SK-N-SH (cell line): Measurements from ENCODE around the gene CYP2W1. TPM values are rescaled to one million over a fixed set of nuclear protein-coding genes. Genes with fewer than 3 reads are reported as not detected.

ENCODE experiments used
- CTCF ChIA-PET: fragments of 300-600, 350-600 bp; formaldehyde crosslinking; extraction: SDS; loops from one replicate; lab custom pipeline; 2021; lab: Yijun Ruan, JAX
- POLR2A ChIA-PET: fragments of 350-600 bp; sonication (Branson Sonifier 250); formaldehyde crosslinking; extraction: SDS; loops from one replicate; lab custom pipeline; 2020; ENCODE audit warnings: antibody characterized with exemption, inconsistent platforms; lab: Yijun Ruan, JAX
- DNase-seq: peaks from one replicate; pipeline ENCODE4 v3.0.0; 2012
- H2AFZ ChIP-seq: fragments of 200-600 bp; sonication (generic); 2 replicates; pipeline ENCODE4 v1.8.1; 2016; ENCODE audit warnings: antibody characterized with exemption, mild to moderate bottlenecking, low read depth
- H3F3A ChIP-seq: fragments of 200-600 bp; sonication (generic); replicated peaks from 2 replicates; pipeline ENCODE3; 2016; ENCODE audit warnings: antibody characterized with exemption, mild to moderate bottlenecking; ENCODE audit not compliant: insufficient read depth
- H3K27ac ChIP-seq, 2 experiments: fragments of 200-500 bp in 1 of 2; fragments of 200-600 bp in 1 of 2; sonication (Bioruptor generic) in 1 of 2; sonication (generic), shearing (Covaris generic) in 1 of 2; 2 replicates each; pipeline versions ENCODE4 v1.5.1 to v1.6.1; 2014 to 2016; ENCODE audit warnings: low read depth in 2 of 2, inconsistent platforms in 1 of 2, low read length in 1 of 2, mild to moderate bottlenecking in 1 of 2, mixed read lengths in 1 of 2
- H3K27me3 ChIP-seq: fragments of 200-600 bp; sonication (generic), shearing (Covaris generic); 2 replicates; pipeline ENCODE4 v1.6.1; 2016; ENCODE audit warnings: mixed run types; ENCODE audit not compliant: insufficient read depth
- H3K36me3 ChIP-seq, 2 experiments: fragments of 200-500 bp in 1 of 2; fragments of 200-600 bp in 1 of 2; sonication (Bioruptor generic) in 1 of 2; sonication (generic) in 1 of 2; replicated peaks in 1 of 2; 2 replicates each; pipeline versions ENCODE3 to v1.5.1; 2014 to 2016; ENCODE audit warnings: low read length in 1 of 2, mild to moderate bottlenecking in 1 of 2; ENCODE audit not compliant: insufficient read depth in 2 of 2, control insufficient read depth in 1 of 2
- H3K4me1 ChIP-seq, 2 experiments: fragments of 200-500 bp in 1 of 2; fragments of 200-600 bp in 1 of 2; sonication (Bioruptor generic) in 1 of 2; sonication (generic), shearing (Covaris generic) in 1 of 2; 2 replicates each; pipeline versions ENCODE4 v1.5.1 to v1.6.1; 2014 to 2016; ENCODE audit warnings: low read depth in 1 of 2, low read length in 1 of 2, mixed run types in 1 of 2; ENCODE audit not compliant: insufficient read depth in 2 of 2, control insufficient read depth in 1 of 2
- H3K4me2 ChIP-seq: fragments of 200-600 bp; sonication (generic), shearing (Covaris generic); 2 replicates; pipeline ENCODE4 v1.6.1; 2017; ENCODE audit warnings: mixed run types
- H3K4me3 ChIP-seq, 2 experiments: fragments of 200-500 bp in 1 of 2; fragments of 200-600 bp in 1 of 2; sonication (Bioruptor generic) in 1 of 2; sonication (generic), shearing (Covaris generic) in 1 of 2; 2 replicates each; pipeline versions ENCODE4 v1.5.1 to v1.8.1; 2014 to 2016; ENCODE audit warnings: low read depth in 2 of 2, inconsistent platforms in 1 of 2, low read length in 1 of 2, mild to moderate bottlenecking in 1 of 2, mixed read lengths in 1 of 2, moderate library complexity in 1 of 2
- H3K79me2 ChIP-seq: fragments of 200-600 bp; sonication (generic); 2 replicates; pipeline ENCODE4 v1.8.1; 2017; ENCODE audit warnings: mild to moderate bottlenecking; ENCODE audit not compliant: insufficient read depth
- H3K9ac ChIP-seq: fragments of 200-600 bp; sonication (generic); 2 replicates; pipeline ENCODE4 v1.6.1; 2017; ENCODE audit warnings: mixed run types
- H3K9me2 ChIP-seq: fragments of 200-600 bp; sonication (generic); 2 replicates; pipeline ENCODE4 v1.6.1; 2017; ENCODE audit warnings: mixed run types
- H3K9me3 ChIP-seq: fragments of 200-600 bp; sonication (generic); 2 replicates; pipeline ENCODE4 v1.6.1; 2017; ENCODE audit warnings: mixed run types, mild to moderate bottlenecking, moderate library complexity
- H4K20me1 ChIP-seq: fragments of 200-600 bp; sonication (generic); 2 replicates; pipeline ENCODE4 v1.6.1; 2017; ENCODE audit warnings: mild to moderate bottlenecking, mixed run types; ENCODE audit not compliant: insufficient read depth
- CHD2 ChIP-seq: fragments of 150-350 bp; IDR thresholded peaks from 2 replicates; pipeline ENCODE4 v1.6.1; 2018; ENCODE audit warnings: low read length; ENCODE audit not compliant: partially characterized antibody
- ELF1 ChIP-seq: IDR thresholded peaks from 2 replicates; pipeline ENCODE4 v1.4.0; 2012
- FOXJ3 ChIP-seq: sonication (generic); formaldehyde crosslinking; IDR thresholded peaks from 2 replicates; pipeline ENCODE4 v1.5.1; 2020; ENCODE audit warnings: mild to moderate bottlenecking, missing genetic modification reagents
- GABPA ChIP-seq: IDR thresholded peaks from 2 replicates; pipeline ENCODE4 v1.4.0; 2012; ENCODE audit warnings: low read depth, mild to moderate bottlenecking
- GATA2 ChIP-seq: sonication (generic); formaldehyde crosslinking; IDR thresholded peaks from 2 replicates; pipeline ENCODE4 v1.5.0; 2020; ENCODE audit warnings: mild to moderate bottlenecking, missing genetic modification reagents
- IRF3 ChIP-seq: fragments of 150-350 bp; IDR thresholded peaks from 2 replicates; pipeline ENCODE4 v1.6.1; 2016; ENCODE audit warnings: mild to moderate bottlenecking, low read depth, low read length
- MEF2A ChIP-seq: IDR thresholded peaks from 2 replicates; pipeline ENCODE4 v1.4.0; 2012; ENCODE audit warnings: low read depth, borderline replicate concordance
- NRF1 ChIP-seq: IDR thresholded peaks from 2 replicates; pipeline ENCODE4 v1.6.1; 2012; ENCODE audit warnings: low read depth, mild to moderate bottlenecking, low read length
- PBX3 ChIP-seq: IDR thresholded peaks from 2 replicates; pipeline ENCODE4; 2012
- POLR2AphosphoS5 ChIP-seq: IDR thresholded peaks from 2 replicates; pipeline ENCODE4 v1.6.1; 2012; ENCODE audit warnings: low read depth, low read length
- RAD21 ChIP-seq: IDR thresholded peaks from 2 replicates; pipeline ENCODE4 v1.6.1; 2012; ENCODE audit warnings: mild to moderate bottlenecking, low read length
- RCOR1 ChIP-seq: fragments of 150-350 bp; IDR thresholded peaks from 2 replicates; pipeline ENCODE4 v1.6.1; 2017; ENCODE audit warnings: antibody characterized with exemption, low read length
- REST ChIP-seq: IDR thresholded peaks from 2 replicates; pipeline ENCODE4 v1.6.1; 2012; ENCODE audit warnings: mild to moderate bottlenecking, low read depth, low read length, moderate library complexity
- RXRA ChIP-seq: IDR thresholded peaks from 2 replicates; pipeline ENCODE4 v1.4.0; 2012; ENCODE audit warnings: low read depth, mild to moderate bottlenecking, borderline replicate concordance
- SIN3A ChIP-seq: IDR thresholded peaks from 2 replicates; pipeline ENCODE4 v1.6.1; 2012; ENCODE audit warnings: low read depth, mild to moderate bottlenecking, low read length, moderate library complexity, borderline replicate concordance
- SMC3 ChIP-seq: IDR thresholded peaks from 2 replicates; pipeline ENCODE4 v1.6.1; 2012; ENCODE audit warnings: low read depth, low read length, improper control_type of control experiment
- TAF1 ChIP-seq: IDR thresholded peaks from 2 replicates; pipeline ENCODE4 v1.6.1; 2012; ENCODE audit warnings: low read depth, mild to moderate bottlenecking, low read length, moderate library complexity, borderline replicate concordance
- USF1 ChIP-seq: IDR thresholded peaks from 2 replicates; pipeline ENCODE4 v1.4.0; 2012; ENCODE audit warnings: low read depth, borderline replicate concordance
- USF2 ChIP-seq: fragments of 150-350 bp; IDR thresholded peaks from 2 replicates; pipeline ENCODE4 v1.6.1; 2017; ENCODE audit warnings: antibody characterized with exemption, low read length, low read depth, borderline replicate concordance
- WGBS: methylation state at CpG from one replicate; pipeline ENCODE4 v1.1.6; 2017; ENCODE audit warnings: low lambda C conversion rate; 5-methylcytosine and 5-hydroxymethylcytosine counted together
- polyA plus RNA-seq, 3 experiments: library from polyadenylated mRNA; depleted of rRNA; stranded (reverse); fragments of >200 nt; gene quantifications; 2 replicates each; pipeline ENCODE4 v1.2.3, GENCODE V29; 2012

CYP2W1 gene
- polyA plus RNA-seq, 1 of the 3 experiments (the other 2 are of a cell fraction), result 0.10 TPM

- ChIA-PET POLR2A (no interaction called here), CTCF (interaction anchor here (1.1 to 8.8 kb wide), 3 partner anchors 30 to 121 kb away, joined by 3 to 101 read pairs (median 3); partner anchors contain the start of gene GPER1)
- Histone ChIP-seq H2AFZ (no peak overlapping the region), H3K9me2 (no peaks in the 10 kb centered on the region), H3F3A (no peaks in the 10 kb centered on the region), H3K9ac (no peak overlapping the region), H3K79me2 (peaks cover 91% of the 10 kb centered on the region), H3K27ac (no peak overlapping the region), H3K4me1 (peaks cover 3 to 6% of the 10 kb centered on the region in 2 experiments; a peak in 1 of 4 replicates), H3K9me3 (no peaks in the 10 kb centered on the region), H3K36me3 (peaks cover 42 to 44% of the 10 kb centered on the region in 2 experiments)
- TF ChIP-seq TAF1, result no peak
- no peak for TF ChIP-seq USF2
- no peak for TF ChIP-seq GABPA
- TF ChIP-seq REST, result no peak
- no peak for TF ChIP-seq RCOR1
- no peak for TF ChIP-seq GATA2
- no peak for TF ChIP-seq MEF2A
- TF ChIP-seq SIN3A, result no peak
- TF ChIP-seq, all 33 proteins: peak for 0
- H3K4me2 ChIP-seq, result no peak overlapping the region
- no peak overlapping the region for H3K4me3 ChIP-seq
- H3K27me3 ChIP-seq, result no peaks in the 10 kb centered on the region
- no peak for DNase-seq
- WGBS, result 90% methylated on average over 42 of the region's 45 CpGs
- peaks cover 97% of the 10 kb centered on the region for H4K20me1 ChIP-seq
These were observed 40.0 kb downstream of the CYP2W1 start for GRCh38 chr7:1022801-1023465.

- peaks cover 36 to 38% of the 10 kb centered on the region in 2 experiments for H3K36me3 ChIP-seq
- H4K20me1 ChIP-seq, result peaks cover 84% of the 10 kb centered on the region
- H3K27me3 ChIP-seq, result no peaks in the 10 kb centered on the region
- no peak overlapping the region for H2AFZ ChIP-seq
- no peak overlapping the region for H3K4me3 ChIP-seq
- CTCF ChIA-PET, result interaction anchor here (0.6 to 8.8 kb wide), 6 partner anchors 20 to 119 kb away, joined by 3 to 101 read pairs (median 7); partner anchors contain the start of gene GPR146
- H3K4me1 ChIP-seq, result peaks cover 8 to 14% of the 10 kb centered on the region in 2 experiments; a peak in 3 of 4 replicates
- WGBS, result 92% methylated on average over 13 of the region's 15 CpGs
- peaks cover 8% of the 10 kb centered on the region for H3F3A ChIP-seq
- H3K27ac ChIP-seq, result no peak overlapping the region
- no peaks in the 10 kb centered on the region for H3K9me2 ChIP-seq
- POLR2A ChIA-PET, result no interaction called here
- peaks cover 85% of the 10 kb centered on the region for H3K79me2 ChIP-seq
- no peak for DNase-seq
- H3K4me2 ChIP-seq, result no peak overlapping the region
- no peaks in the 10 kb centered on the region for H3K9me3 ChIP-seq
- no peak overlapping the region for H3K9ac ChIP-seq
- TF ChIP-seq POLR2AphosphoS5, result no peak
- TF ChIP-seq GABPA, result no peak
- TF ChIP-seq USF1, result no peak
- TF ChIP-seq SMC3, result no peak
- TF ChIP-seq RCOR1, result no peak
- no peak for TF ChIP-seq IRF3
- TF ChIP-seq ELF1, result no peak
- no peak for TF ChIP-seq RAD21
- no peak for TF ChIP-seq CHD2
- TF ChIP-seq FOXJ3 (CRISPR knock-in tag), result no peak
- TF ChIP-seq NRF1, result no peak
- no peak for TF ChIP-seq PBX3
- TF ChIP-seq RXRA, result no peak
These were observed 41.4 kb downstream of the CYP2W1 start for GRCh38 chr7:1024331-1024841.
